ENCODE results near the gene COBL. TPM values are rescaled to one million over a fixed set of nuclear protein-coding genes. Genes with fewer than 3 reads are reported as not detected.

Gene COBL
- total and polyA plus RNA-seq, 9 of the 15 experiments (the other 6 are each of a cell fraction or from before 2014, with no cell fraction given), result 0.01 to 2.4 (median 0.09) TPM; not detected in 3

DNA sequence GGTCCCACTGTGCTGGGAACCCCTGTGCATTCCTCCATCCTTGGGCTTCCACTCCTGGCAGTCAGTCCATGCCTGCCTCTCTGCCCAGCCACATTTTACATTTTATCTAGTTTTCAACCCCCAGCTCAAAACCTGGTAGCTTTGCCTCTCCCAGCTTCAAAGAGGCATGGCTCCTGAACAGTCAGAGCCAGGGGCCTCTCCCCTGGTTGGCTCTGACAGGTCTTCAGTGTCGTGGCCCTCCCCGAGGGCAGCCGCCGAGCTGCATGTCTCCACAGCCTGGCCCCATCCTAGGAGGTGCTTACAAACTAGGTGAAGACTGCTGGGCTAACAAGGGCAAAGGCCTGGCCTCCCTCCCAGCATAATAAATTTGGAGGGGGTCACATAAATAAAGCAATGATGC, 14.8 kb downstream of the COBL start (continued):
- TF ChIP-seq, protein P1, sequence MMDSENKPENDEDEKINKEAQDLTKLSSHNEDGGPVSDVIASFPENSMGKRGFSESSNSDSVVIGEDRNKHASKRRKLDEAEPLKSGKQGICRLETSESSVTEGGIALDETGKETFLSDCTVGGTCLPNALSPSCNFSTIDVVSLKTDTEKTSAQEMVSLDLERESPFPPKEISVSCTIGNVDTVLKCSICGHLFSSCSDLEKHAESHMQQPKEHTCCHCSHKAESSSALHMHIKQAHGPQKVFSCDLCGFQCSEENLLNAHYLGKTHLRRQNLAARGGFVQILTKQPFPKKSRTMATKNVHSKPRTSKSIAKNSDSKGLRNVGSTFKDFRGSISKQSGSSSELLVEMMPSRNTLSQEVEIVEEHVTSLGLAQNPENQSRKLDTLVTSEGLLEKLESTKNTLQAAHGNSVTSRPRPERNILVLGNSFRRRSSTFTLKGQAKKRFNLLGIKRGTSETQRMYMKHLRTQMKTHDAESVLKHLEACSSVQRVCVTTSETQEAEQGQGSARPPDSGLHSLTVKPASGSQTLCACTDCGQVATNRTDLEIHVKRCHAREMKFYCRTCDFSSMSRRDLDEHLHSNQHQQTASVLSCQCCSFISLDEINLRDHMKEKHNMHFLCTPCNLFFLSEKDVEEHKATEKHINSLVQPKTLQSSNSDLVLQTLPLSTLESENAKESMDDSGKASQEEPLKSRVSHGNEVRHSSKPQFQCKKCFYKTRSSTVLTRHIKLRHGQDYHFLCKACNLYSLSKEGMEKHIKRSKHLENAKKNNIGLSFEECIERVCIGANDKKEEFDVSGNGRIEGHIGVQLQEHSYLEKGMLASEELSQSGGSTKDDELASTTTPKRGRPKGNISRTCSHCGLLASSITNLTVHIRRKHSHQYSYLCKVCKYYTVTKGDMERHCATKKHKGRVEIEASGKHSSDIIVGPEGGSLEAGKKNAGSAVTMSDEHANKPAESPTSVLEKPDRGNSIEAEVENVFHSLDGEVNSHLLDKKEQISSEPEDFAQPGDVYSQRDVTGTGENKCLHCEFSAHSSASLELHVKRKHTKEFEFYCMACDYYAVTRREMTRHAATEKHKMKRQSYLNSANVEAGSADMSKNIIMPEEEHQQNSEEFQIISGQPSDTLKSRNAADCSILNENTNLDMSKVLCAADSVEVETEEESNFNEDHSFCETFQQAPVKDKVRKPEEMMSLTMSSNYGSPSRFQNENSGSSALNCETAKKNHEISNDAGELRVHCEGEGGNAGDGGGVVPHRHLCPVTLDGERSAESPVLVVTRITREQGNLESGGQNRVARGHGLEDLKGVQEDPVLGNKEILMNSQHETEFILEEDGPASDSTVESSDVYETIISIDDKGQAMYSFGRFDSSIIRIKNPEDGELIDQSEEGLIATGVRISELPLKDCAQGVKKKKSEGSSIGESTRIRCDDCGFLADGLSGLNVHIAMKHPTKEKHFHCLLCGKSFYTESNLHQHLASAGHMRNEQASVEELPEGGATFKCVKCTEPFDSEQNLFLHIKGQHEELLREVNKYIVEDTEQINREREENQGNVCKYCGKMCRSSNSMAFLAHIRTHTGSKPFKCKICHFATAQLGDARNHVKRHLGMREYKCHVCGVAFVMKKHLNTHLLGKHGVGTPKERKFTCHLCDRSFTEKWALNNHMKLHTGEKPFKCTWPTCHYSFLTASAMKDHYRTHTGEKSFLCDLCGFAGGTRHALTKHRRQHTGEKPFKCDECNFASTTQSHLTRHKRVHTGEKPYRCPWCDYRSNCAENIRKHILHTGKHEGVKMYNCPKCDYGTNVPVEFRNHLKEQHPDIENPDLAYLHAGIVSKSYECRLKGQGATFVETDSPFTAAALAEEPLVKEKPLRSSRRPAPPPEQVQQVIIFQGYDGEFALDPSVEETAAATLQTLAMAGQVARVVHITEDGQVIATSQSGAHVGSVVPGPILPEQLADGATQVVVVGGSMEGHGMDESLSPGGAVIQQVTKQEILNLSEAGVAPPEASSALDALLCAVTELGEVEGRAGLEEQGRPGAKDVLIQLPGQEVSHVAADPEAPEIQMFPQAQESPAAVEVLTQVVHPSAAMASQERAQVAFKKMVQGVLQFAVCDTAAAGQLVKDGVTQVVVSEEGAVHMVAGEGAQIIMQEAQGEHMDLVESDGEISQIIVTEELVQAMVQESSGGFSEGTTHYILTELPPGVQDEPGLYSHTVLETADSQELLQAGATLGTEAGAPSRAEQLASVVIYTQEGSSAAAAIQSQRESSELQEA (IDR thresholded peaks at IDR 0.05; ENCODE audit: low read depth), result no peak
